Measurements from ENCODE around the gene COG5.

Gene COG5

DNA sequence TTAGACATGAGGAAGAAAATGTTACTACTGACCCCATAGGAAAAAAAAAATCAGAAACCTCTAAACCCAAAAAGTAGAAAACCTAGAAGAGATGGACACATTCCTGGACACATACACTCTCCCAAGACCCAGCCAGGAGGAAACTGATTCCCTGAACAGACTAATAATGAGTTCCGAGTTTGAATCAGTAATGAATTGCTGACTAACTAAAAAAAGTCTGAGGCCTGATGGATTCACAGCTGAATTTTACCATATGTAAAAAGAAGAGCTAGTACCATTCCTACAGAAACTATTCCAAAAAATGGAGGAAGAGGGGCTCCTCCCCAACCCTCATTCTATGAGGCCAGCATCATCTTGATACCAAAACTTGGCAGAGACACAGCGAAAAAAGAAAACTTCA is 319.1 kb downstream of the COG5 start:
- Histone ChIP-seq H3K27me3 (ENCODE audit: insufficient read depth, low read depth, severe bottlenecking) (no peaks in the 10 kb centered on the region), H3K36me3 (peaks cover 3% of the 10 kb centered on the region), H3K27ac (no peak overlapping the region), H3K9me3 (ENCODE audit: severe bottlenecking) (no peaks in the 10 kb centered on the region), H3K4me3 (ENCODE audit: low read depth, low read length) (no peak overlapping the region)
- TF ChIP-seq, protein P1, sequence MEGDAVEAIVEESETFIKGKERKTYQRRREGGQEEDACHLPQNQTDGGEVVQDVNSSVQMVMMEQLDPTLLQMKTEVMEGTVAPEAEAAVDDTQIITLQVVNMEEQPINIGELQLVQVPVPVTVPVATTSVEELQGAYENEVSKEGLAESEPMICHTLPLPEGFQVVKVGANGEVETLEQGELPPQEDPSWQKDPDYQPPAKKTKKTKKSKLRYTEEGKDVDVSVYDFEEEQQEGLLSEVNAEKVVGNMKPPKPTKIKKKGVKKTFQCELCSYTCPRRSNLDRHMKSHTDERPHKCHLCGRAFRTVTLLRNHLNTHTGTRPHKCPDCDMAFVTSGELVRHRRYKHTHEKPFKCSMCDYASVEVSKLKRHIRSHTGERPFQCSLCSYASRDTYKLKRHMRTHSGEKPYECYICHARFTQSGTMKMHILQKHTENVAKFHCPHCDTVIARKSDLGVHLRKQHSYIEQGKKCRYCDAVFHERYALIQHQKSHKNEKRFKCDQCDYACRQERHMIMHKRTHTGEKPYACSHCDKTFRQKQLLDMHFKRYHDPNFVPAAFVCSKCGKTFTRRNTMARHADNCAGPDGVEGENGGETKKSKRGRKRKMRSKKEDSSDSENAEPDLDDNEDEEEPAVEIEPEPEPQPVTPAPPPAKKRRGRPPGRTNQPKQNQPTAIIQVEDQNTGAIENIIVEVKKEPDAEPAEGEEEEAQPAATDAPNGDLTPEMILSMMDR (IDR thresholded peaks at IDR 0.05; ENCODE audit: low read depth, low read length) = no peak
- no peak for DNase-seq

DNA sequence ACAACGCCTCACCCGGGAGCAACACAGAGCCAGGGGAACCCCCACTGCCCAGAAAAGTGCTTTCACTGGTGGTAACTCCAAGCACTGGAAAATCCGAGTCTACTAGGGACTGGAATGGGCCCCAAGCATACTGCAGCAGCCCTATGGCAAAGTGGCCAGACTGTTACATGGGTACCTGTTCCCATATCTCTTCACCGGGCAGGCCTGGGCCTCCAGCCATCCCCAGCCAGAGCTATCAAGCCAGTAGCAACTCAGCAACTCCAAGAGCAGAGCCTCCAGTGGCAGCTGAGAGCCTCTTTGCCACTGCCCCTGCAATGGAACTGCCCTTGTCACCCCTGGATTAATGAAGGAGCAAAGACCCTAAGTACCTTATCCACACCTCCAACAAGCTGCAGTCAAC is 321.5 kb downstream of the COG5 start:
- TF ChIP-seq, protein P1 (IDR thresholded peaks at IDR 0.05; ENCODE audit: low read depth, low read length) = no peak
- H3K9me3 ChIP-seq (ENCODE audit: severe bottlenecking) = no peaks in the 10 kb centered on the region
- DNase-seq = no peak
- no peak overlapping the region for H3K4me3 ChIP-seq (ENCODE audit: low read depth, low read length)
- H3K27ac ChIP-seq = no peak overlapping the region
- no peaks in the 10 kb centered on the region for H3K27me3 ChIP-seq (ENCODE audit: insufficient read depth, low read depth, severe bottlenecking)
- peaks cover 3% of the 10 kb centered on the region for H3K36me3 ChIP-seq

DNA sequence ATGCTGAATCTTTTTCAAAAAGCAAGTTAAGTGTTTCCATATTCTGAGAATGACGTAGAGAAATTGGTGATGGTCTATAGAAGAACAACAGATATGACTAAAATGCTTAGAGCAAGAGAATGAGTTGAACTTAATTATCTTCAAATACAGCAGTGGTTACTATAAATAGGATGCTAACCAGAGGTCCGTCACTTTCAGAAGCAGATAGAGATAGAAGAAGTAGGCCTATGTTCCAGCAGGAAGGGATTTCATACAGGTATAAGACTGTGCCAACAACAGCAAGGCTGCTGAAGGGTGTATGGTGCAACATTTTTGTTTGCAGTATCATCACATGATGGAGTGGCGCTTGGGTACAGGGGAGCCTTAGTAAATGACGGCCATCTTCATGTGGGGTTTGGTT is 326.3 kb downstream of the COG5 start:
- Histone ChIP-seq H3K4me3 (ENCODE audit: low read depth, low read length) (no peak overlapping the region), H3K27me3 (ENCODE audit: insufficient read depth, low read depth, severe bottlenecking) (no peaks in the 10 kb centered on the region), H3K36me3 (no peaks in the 10 kb centered on the region), H3K9me3 (ENCODE audit: severe bottlenecking) (no peaks in the 10 kb centered on the region), H3K27ac (no peak overlapping the region)
- no peak for DNase-seq
- TF ChIP-seq, protein P1 (IDR thresholded peaks at IDR 0.05; ENCODE audit: low read depth, low read length) = no peak

DNA sequence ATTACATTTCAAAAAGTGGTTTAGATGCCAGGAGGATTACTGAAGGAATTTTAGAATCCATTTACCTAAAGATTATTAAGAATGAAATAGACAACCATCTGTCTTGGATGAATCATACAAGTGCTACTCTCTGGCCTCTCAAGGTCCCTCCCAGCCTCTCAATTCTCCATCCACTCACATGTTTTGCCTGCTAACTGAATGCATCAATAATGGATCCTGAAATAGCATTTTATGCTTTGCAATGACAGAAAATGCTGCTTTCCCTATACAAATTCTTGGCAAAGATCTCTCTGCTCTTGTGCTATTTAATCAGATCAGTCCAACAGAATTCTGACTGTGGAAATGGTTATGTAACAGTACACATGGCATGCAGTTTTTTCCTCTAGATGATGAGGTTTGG is 326.9 kb downstream of the COG5 start:
- Histone ChIP-seq H3K4me3 (ENCODE audit: low read depth, low read length) (no peak overlapping the region), H3K27ac (no peak overlapping the region), H3K27me3 (ENCODE audit: insufficient read depth, low read depth, severe bottlenecking) (no peaks in the 10 kb centered on the region), H3K36me3 (no peaks in the 10 kb centered on the region), H3K9me3 (ENCODE audit: severe bottlenecking) (no peaks in the 10 kb centered on the region)
- no peak for DNase-seq
- TF ChIP-seq, protein P1 (IDR thresholded peaks at IDR 0.05; ENCODE audit: low read depth, low read length) = no peak

DNA sequence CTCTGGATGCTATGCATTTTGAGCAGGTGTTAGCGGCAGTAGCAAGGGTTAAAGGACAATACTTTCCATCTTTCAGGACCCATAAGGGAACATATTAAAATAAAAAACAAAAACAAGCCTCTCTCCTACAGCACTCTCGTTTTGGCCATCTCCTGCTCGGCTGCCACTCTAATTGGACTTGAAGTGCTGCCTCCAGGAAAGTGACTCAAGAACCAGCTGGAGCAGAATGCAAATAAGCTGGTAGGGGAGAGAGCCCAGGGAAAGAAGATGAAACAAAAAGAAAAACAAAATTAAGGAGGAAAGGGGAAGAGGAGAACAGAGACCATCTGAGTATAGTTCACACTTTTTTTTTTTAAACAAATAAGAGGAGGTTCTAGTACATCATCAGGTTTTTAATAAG is 329.3 kb downstream of the COG5 start:
- H3K36me3 ChIP-seq = no peaks in the 10 kb centered on the region
- no peak overlapping the region for H3K4me3 ChIP-seq (ENCODE audit: low read depth, low read length)
- no peaks in the 10 kb centered on the region for H3K27me3 ChIP-seq (ENCODE audit: insufficient read depth, low read depth, severe bottlenecking)
- no peaks in the 10 kb centered on the region for H3K9me3 ChIP-seq (ENCODE audit: severe bottlenecking)
- no peak overlapping the region for H3K27ac ChIP-seq
- TF ChIP-seq, protein P1 (IDR thresholded peaks at IDR 0.05; ENCODE audit: low read depth, low read length) = no peak
- no peak for DNase-seq

DNA sequence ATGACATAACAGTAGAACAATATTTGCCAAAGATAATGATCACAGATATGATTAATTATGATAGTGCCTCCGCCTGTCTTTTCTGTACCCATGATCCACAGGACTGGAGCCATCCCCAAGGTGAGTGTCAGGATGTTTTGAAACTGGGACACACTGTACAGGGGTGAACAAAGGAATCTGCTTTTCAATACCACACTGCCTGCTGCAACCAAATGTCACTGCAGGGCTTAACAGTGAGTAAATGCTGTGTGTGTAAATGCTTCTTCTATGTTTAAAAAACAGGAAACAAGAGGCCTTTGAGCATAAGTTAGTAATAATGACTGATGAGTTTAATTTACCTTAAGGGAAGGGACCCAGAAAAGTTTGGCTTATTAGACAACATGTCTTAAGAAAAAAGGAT is 329.7 kb downstream of the COG5 start:
- H3K4me3 ChIP-seq (ENCODE audit: low read depth, low read length) = no peak overlapping the region
- no peaks in the 10 kb centered on the region for H3K36me3 ChIP-seq
- TF ChIP-seq, protein P1 (IDR thresholded peaks at IDR 0.05; ENCODE audit: low read depth, low read length) = no peak
- H3K27ac ChIP-seq = no peak overlapping the region
- DNase-seq = no peak
- H3K27me3 ChIP-seq (ENCODE audit: insufficient read depth, low read depth, severe bottlenecking) = no peaks in the 10 kb centered on the region
- no peaks in the 10 kb centered on the region for H3K9me3 ChIP-seq (ENCODE audit: severe bottlenecking)

All from WERI-Rb-1 (cell line).